DMS114 treated with DMSO at 0.1 percent for 48 hours (cell line): ENCODE data around the gene FAM131C.
"Not testable (repeated sequence)": the region's sequence is repeated elsewhere in the genome, so short reads cannot be mapped to it uniquely, and the experiment has no call there.

ENCODE experiments used
- DNase-seq: peaks from one replicate; lab custom pipeline; 2025; ENCODE audit not compliant: unreplicated experiment; lab: John Stamatoyannopoulos, UW

The FAM131C gene

GRCh38 chr1:16061989-16062686, 11.3 kb downstream of the FAM131C start:
- DNase-seq = not testable (repeated sequence)

- no peak for DNase-seq
These were observed 12.2 kb downstream of the FAM131C start for GRCh38 chr1:16061266-16061665.

- not testable (repeated sequence) for DNase-seq
These were observed 14.9 kb downstream of the FAM131C start for GRCh38 chr1:16058394-16059120.

GRCh38 chr1:16057314-16057915, 16.0 kb downstream of the FAM131C start:
- not testable (repeated sequence) for DNase-seq

GRCh38 chr1:16056521-16056912, 16.9 kb downstream of the FAM131C start:
- not testable (repeated sequence) for DNase-seq

DNA sequence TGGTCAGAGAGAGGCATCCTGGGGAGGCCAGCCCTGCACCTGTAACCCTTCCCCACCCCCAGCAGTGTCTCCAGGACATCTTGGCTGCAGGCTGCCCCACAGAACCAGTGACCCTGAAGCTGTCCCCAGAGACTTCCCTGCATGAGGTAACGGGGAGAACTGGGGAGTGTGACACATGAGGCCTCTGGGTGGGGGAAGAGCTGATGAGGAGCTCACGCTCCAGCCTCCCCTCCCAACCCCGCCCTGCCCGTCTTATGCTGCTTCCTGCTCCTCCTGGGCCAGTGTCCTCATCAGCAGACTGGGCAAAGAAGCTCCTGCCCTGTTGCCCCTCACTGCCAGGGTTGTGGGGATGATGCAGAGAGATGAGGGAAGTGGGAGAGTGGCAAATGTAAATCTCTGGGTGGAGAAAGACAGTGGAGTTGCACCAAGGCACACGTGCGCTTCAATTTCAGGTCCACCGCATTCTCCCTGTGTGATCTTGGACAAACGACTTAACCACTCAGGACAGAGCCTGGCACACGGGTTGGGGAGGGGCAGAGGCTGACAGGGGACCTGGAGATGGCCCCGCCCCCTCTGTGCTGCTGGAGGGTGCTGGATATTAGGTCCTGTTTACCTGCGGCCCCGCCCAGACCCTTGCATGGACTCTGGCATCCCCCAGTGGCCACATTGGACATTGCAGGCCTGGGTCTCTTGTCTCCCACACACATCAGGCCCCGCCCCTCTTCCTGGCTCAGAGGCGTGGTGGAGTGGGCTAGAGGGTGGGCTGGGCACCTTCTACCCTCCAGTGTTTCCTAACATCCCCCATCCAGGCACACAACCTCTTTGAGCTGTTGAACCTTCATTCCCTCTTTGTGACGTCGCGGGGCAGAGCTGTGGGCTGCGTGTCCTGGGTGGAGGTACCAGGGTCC, 17.6 kb downstream of the FAM131C start:
- peak; percentile 63 for DNase-seq

- no peak for DNase-seq
These were observed 18.6 kb downstream of the FAM131C start for GRCh38 chr1:16054598-16055540.

GRCh38 chr1:16053781-16054502, 19.5 kb downstream of the FAM131C start:
- DNase-seq = no peak

DNA sequence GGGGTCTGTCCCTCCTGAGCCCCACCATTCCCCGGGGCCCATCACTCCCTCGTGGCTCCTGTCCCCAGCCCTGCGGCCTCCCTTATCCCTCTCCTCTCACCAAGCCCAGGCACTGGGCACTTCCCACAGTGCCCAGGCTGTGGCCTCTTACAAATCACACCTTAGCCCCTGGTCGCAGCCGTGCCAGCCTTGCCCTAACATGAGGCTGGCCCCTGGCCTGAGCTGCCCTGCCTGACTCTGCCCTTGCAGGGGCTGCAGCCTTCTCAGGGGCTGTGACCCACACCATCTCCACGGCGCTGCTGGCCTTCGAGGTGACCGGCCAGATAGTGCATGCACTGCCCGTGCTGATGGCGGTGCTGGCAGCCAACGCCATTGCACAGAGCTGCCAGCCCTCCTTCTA, 21.5 kb downstream of the FAM131C start:
- not testable (repeated sequence) for DNase-seq

- no peak for DNase-seq
These were observed 22.4 kb downstream of the FAM131C start for GRCh38 chr1:16051039-16051438.

DNA sequence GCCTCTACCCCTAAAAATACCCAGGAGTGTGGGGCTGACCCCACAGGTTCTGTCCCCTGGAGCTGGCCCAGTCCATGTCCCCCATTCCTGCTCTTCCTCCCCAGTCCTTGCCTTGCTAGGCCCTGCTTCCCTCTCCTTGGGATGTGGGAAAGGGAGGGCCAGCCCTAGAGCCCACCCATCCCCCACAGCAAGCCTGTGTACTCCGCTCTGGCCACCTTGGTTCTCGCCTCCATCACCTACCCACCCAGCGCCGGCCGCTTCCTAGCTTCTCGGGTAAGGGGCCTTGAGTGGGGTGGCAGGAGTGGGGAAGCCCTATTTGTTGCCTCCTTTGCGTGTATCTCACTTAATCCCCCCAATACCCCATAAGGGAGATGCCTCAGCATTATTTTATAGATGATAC, 23.1 kb downstream of the FAM131C start:
- no peak for DNase-seq

DNA sequence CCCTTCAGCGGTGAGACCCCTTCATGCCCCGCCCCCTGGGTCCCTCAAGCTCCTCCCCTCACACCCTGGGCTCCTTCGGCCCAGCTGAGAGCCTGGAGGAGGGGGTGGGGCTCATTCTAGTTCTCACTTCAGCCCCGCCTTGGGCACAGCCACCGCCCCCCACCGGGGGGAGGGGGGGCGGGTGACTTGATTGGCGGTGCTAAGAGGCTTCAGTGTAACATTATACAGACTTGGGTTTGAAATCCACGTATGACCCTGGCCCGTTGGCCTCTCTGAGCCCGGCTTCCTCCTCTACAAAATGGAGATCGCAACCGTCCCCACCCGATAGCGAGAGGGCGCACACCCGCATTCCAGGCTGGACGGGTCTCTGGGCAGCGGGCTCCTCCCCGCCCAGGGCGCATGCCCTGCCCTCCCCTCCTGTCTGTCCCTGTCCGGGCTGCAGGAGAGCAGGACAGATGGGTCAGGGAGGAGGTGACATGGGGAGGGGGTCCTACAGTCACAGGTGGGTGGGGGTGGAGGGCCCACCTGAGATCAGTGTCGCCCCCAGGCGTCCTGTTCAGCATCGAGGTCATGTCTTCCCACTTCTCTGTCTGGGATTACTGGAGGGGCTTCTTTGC, 24.8 kb downstream of the FAM131C start:
- no peak for DNase-seq

DNA sequence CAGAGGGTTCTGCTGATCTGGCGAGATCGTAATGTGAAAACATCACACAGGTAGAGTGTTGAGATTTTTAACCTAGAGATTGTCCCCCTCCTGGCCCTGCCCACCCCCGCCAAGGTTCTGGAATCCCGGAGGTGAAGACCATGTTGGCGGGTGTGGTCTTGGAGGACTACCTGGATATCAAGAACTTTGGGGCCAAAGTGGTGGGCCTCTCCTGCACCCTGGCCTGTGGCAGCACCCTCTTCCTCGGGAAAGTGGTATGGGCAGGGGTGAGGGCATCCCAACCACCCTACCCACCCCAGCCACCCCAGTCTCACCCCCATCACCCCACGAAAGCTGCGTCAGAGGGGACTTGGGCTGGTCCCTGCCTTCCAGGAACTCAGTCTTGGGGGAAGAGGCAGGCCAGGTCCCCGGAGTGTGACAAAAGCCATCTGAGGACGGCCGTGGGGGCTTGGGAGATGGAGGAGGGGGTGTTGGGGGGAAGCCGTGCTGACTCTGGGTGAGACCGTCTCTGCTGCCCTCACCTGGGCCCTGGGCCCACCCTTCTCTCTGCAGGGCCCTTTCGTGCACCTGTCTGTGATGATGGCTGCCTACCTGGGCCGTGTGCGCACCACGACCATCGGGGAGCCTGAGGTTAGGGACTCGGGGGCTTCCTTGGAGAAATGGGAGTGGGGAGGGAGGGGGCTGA, 25.5 kb downstream of the FAM131C start:
- DNase-seq = no peak

- DNase-seq = no peak
These were observed 26.6 kb downstream of the FAM131C start for GRCh38 chr1:16046842-16047241.

DNA sequence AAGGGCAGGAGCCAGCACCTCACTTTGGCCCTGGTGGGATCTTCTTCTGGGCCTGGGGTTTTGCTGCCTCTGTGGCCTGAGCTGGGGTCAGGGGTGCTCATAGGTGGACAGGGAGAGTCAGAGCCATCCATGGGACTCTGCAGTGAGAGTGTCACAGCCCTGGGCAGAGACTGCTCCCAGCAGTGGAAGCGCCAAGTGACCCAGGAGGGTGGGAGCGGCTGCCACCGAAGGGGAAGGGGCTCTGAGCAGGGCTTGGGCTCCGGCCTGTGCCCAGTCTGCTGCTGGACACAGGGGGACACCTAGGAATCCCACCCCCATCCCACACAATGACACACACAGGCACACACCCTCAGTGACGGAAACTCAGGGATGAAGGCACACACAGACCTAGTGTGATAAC, 29.5 kb downstream of the FAM131C start:
- DNase-seq = no peak

- no peak for DNase-seq
These were observed 29.9 kb downstream of the FAM131C start, which contains the start of gene CLCNKB for GRCh38 chr1:16043521-16043920. Gene CLCNKB, plus strand, starts transcription at chr1:16043782. Its CDS starts 711 bp downstream, at chr1:16044493.

DNA sequence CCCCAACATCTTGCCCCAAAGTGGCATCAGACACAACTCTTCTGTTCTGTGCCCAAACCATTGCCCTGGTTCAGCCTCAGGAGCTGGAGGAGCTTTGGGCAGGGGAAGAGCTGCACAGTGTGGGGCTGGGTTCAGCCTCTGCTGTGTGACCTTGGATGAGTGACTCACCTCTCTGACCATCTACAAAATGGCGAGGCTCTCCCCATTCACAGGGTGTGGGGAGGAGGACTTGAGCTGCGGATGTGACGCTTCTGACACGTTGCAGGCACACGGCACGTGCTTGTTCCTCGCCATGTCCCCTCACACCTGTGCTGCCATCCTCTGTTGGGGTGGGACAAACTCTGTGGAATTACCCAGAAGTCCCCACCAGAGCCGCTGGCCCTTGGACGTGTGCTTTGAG, 30.8 kb downstream of the FAM131C start:
- DNase-seq = not testable (repeated sequence)

DNA sequence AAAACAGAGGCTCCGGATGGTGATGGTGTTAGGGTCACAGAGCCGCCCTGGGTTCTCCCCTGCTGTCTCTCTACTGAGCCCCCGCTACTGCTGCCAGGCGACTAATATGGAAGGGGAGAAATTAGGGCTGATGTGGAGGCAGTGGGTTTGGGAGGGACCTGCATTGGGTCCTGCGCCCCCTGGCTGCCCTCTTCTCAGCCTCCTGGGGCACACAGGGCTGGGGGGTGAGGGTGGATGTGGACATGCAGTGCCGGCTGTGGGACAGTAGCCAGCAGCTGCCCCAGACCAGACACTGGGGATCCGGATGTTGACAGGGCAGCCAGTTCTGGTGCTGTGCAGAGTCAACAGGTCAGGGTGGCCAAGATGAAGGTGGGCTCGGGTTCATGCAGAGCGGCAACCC, 31.4 kb downstream of the FAM131C start:
- no peak for DNase-seq
